Sigmoid colon (tissue), 4 donors: ENCODE measurements around the gene CNTN2.

ENCODE experiments used
- POLR2A ChIP-seq, 2 donors: fragments of 450-650 bp; IDR thresholded peaks; one replicate each; pipeline ENCODE4 v1.6.1; 2016; ENCODE audit warnings: antibody characterized with exemption in 2 of 2, mild to moderate bottlenecking in 2 of 2, moderate library complexity in 2 of 2
- POLR2AphosphoS5 ChIP-seq, 4 donors: sonication (generic); formaldehyde crosslinking; IDR thresholded peaks; one replicate each; pipeline ENCODE4 v1.6.1; 2017; ENCODE audit warnings: antibody characterized with exemption in 4 of 4
- TF ChIP-seq, protein P1 (sequence below), 4 experiments: fragments of 450-650 bp in 3 of 4; fragments of 200-600 bp in 1 of 4; IDR thresholded peaks; one replicate each; pipeline ENCODE4 v1.5.1; 2016 to 2019; ENCODE audit warnings: antibody characterized with exemption in 4 of 4, mild to moderate bottlenecking in 3 of 4, moderate library complexity in 2 of 4

DNA sequence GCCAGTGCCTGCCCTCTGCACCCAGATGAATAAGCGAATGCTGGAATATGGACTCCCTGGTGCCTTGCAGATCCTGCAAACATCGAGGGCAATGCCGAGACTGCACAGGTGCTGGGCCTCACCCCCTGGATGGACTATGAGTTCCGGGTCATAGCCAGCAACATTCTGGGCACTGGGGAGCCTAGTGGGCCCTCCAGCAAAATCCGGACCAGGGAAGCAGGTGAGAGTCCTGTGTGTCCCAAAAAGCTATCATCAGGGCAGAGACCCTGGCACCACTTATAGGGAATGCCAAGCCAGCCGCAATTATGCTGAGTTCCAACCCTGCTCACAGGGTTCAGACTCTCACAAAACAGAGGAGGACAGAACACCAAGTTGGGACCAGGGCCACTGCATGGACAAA, 24.0 kb downstream of the CNTN2 start:
- no peak for TF ChIP-seq POLR2AphosphoS5 (IDR thresholded peaks at IDR 0.05)
- no peak for TF ChIP-seq POLR2A (IDR thresholded peaks at IDR 0.05)
- TF ChIP-seq, protein P1, sequence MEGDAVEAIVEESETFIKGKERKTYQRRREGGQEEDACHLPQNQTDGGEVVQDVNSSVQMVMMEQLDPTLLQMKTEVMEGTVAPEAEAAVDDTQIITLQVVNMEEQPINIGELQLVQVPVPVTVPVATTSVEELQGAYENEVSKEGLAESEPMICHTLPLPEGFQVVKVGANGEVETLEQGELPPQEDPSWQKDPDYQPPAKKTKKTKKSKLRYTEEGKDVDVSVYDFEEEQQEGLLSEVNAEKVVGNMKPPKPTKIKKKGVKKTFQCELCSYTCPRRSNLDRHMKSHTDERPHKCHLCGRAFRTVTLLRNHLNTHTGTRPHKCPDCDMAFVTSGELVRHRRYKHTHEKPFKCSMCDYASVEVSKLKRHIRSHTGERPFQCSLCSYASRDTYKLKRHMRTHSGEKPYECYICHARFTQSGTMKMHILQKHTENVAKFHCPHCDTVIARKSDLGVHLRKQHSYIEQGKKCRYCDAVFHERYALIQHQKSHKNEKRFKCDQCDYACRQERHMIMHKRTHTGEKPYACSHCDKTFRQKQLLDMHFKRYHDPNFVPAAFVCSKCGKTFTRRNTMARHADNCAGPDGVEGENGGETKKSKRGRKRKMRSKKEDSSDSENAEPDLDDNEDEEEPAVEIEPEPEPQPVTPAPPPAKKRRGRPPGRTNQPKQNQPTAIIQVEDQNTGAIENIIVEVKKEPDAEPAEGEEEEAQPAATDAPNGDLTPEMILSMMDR (IDR thresholded peaks at IDR 0.05), result no peak
